Smooth muscle cell of the brain vasculature (primary cell): ENCODE data around the gene CASR.

Experiments
- DNase-seq: peaks from one replicate; pipeline ENCODE4 v3.0.0-alpha.2; 2012; ENCODE audit warnings: low read depth, low spot score

The CASR gene

GRCh38 chr3:122305818-122306621 lies 122.6 kb downstream of the CASR start:
- no peak for DNase-seq

- DNase-seq, result no peak
Measured at GRCh38 chr3:122306622-122306953, 123.1 kb downstream of the CASR start.

DNA sequence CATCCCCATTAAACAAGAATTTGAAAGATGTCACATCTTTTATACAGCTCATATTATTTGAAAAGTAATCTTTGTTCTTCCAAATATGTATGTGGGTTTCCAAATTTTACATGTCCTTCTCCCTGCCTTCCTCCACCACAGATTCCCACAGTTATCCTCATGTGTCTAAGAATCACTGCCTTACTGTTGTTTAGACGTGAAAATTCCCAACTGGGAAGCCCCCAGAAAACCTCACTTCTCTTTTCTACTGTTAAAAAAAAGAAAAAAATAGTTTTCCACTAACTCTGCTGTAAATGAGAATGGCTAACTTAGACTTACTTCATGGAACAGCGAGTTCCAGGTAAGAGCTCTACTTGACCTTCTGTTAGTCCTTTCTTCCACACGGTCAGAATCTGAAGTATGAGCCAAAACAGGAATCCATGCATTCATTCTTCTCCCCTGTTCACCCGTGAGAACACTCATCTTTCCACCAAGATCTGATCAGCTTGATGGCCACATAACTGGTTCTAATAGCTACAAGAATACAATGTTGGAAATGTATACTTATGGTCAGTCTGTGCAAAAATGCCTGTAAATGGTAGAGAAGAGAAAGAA lies 123.7 kb downstream of the CASR start:
- DNase-seq, result no peak

GRCh38 chr3:122307976-122308375 lies 124.5 kb downstream of the CASR start:
- DNase-seq, result no peak

GRCh38 chr3:122310361-122310760 lies 126.9 kb downstream of the CASR start:
- no peak for DNase-seq

DNA sequence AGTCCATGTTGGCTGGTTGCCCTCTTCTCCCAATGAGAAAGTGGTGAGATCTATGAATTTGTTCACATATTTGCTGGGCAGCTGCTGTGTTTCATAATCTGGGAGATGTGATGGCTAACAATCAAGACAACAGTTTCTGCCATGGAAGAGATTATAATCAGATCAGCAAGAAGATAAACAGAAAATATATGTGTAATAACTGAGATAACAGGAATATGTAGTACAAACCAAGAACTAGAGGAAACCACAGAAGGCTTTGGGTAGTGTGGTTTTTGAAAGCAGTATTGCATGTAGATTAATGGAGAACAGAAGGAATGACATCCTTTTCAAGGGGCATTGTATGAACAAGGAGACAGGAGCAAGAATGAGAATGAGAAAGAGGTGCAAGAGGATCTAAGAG lies 129.4 kb downstream of the CASR start:
- no peak for DNase-seq

DNA sequence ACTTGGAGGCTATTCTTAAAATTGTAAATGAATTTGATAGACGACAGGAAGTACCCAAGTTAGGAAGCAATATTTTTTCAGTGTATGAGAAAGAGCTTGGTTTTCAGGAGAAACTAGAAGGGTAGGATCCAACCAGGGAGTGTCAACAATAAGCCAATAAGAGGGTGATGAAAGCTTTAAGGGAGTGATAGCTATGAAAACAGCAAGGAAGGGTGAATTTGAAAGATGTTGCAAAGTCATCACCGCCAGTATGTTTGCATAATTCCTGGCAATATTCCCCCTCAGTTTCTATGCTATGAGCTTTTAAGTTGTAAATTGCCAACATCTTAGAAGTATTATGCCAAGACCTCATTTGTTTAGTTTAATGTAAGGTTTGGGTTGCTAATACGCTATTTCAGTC lies 129.8 kb downstream of the CASR start:
- DNase-seq, result no peak

DNA sequence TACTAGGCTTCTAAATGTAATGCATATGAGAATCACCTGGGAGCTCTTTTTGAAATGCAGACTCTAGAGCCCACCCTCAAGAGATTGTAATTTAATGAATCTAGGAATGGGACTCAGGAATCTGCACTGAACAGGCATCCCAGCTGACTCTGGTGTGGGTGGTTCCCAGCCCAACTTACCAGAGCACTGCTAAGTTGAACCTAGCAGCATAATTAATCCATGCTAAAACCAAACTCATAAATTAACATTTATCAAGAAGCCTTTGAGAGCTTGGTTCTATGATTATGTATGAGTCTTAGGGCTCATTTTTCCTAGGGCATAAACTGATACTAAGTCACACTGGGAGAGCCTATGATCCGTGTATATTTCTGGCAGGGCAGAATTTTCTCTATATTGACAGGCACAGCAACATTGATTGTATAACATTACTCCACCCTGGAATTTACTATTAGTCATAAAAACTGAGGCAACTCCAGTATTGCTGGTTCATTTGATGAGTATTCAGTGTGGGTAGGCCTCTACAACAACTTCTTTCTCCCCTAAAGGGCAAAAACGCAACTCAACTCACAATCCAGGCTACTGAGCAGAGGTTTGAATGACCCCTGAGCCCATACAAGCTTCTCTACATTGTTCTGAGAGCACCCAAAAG lies 130.9 kb downstream of the CASR start:
- DNase-seq, result no peak

- DNase-seq, result no peak
Measured at GRCh38 chr3:122315619-122316018, 132.2 kb downstream of the CASR start.

DNA sequence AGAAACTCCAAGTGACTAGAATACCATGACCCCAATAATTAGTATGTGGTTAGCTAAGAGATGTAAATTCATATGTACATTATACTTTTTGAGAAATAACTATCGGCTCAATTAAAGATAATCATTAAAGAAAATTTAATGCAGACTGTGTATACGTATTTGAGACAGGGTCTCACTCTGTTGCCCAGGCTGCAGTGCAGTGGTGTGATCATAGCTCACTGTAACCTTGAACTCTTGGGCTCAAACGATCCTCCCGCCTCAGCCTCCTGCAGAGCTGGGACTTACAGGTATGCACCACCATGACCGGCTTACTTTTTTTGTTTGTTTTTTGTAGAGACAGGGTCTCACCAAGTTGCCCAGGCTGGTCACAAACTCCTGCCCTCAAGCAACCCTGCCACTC lies 132.9 kb downstream of the CASR start:
- no peak for DNase-seq

GRCh38 chr3:122318620-122319019 lies 135.2 kb downstream of the CASR start:
- DNase-seq, result no peak

DNA sequence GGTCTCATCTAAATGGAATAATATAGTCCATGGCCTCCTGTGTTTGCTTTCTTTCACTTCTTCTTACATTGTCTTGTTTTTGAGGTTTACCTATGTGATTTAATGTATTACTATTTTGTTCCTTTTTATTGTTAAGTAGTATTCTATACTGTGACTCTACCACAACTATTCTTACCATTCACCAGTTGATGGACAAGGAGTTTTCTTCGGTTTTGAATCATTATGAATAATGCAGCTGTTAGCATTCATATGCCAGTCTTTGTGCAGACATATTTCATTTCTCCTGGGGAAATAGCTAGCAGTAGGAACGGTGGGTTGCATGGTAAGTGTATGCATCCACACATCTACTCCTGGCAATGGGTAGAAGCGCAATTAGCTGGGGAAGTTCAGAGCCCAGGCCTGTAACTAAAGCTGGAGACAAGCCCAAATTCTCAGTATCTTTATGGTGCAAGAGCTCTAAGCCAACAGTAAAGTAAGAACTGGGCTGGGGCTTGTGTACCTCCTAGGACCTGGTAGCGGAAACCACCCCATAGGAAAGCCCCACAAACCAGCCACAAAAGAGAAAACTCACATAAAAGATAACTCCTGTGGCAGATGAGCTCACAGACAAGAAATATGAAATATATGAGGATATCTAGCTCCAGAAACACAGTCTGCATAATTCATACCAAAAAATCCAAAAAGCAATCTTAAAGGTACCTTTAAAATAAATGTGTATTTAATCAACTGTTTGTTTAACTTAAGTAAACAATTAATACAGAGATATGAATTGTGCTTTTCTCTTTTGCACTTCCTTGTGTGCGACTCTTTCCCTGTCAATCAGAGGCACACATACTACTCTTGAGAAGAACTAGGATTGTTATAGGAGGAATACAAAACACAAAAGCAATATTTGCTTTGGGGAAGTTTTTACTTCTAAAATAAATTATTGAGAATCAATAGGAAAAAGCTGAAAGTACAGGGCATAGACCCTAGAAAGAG lies 138.9 kb downstream of the CASR start:
- no peak for DNase-seq

GRCh38 chr3:122324871-122325323 lies 141.4 kb downstream of the CASR start, which contains the start of gene CSTA:
TSS of gene CSTA (plus strand) at chr3:122325248. CDS start at chr3:122325293, 45 bp downstream.
- no peak for DNase-seq

- DNase-seq, result no peak
Measured at GRCh38 chr3:122325769-122326168, 142.3 kb downstream of the CASR start.

DNA sequence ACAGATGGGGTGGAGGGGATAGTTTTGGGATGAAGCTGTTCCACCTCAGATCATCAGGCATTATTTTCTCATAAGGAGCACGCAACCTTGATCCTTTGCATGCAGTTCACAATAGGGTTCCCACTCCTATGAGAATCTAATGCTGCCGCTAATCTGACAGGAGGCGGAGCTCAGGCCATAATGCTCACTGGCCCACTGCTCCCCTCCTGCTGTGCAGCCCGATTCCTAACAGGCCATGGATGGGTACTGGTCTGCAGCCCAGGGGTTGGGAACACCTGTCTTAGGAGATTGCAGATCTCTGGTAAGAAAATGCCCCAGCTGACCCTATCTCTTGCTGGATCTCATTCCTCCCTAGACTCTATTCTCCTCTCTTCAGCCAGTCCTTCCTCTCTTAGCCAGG lies 148.4 kb downstream of the CASR start:
- no peak for DNase-seq

DNA sequence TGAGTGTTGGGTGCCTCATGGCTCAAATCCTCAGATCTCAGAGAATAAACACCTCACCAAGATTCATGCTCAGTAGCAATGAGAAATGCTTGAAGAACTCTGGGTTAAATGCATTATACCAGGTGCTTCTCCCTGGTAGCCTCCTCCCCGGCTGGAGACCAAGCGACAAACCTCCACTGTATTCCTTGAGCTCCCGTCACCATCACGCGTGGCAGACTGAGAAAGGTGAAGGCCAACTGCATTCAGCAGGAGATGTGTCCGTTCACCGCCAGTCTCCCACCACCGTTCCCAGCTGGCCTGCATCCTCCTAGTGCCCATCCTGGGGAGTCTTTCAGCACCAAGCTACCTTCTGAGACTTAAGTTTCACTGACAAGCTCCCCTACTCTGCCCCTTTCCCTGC lies 149.1 kb downstream of the CASR start:
- no peak for DNase-seq
